Measurements from ENCODE around the gene FCMR. TPM values are rescaled to one million over a fixed set of nuclear protein-coding genes. Genes with fewer than 3 reads are reported as not detected.

Gene FCMR
- total RNA-seq, 1 donor from 2014 or later: not detected

- FAIRE-seq (no peak), DNase-seq (ENCODE audit: low read depth) (no peak)
- H3K27me3 ChIP-seq (ENCODE audit: control insufficient read depth, insufficient read depth, low read length): no peaks in the 10 kb centered on the region
- no peaks in the 10 kb centered on the region for H3K36me3 ChIP-seq (ENCODE audit: control insufficient read depth, insufficient read depth, low read length)
- no peak overlapping the region for H3K4me3 ChIP-seq (ENCODE audit: low read depth, low read length)
- no peak for TF ChIP-seq CTCF (IDR thresholded peaks at IDR 0.05; ENCODE audit: insufficient read depth, low read length, severe bottlenecking)
Measured at GRCh38 chr1:206932177-206932576, 10.4 kb upstream of the FCMR start.

GRCh38 chr1:206931709-206932108 is 10.0 kb upstream of the FCMR start:
- TF ChIP-seq CTCF (IDR thresholded peaks at IDR 0.05; ENCODE audit: insufficient read depth, low read length, severe bottlenecking): no peak
- no peak for FAIRE-seq
- Histone ChIP-seq H3K27me3 (ENCODE audit: control insufficient read depth, insufficient read depth, low read length) (no peaks in the 10 kb centered on the region), H3K36me3 (ENCODE audit: control insufficient read depth, insufficient read depth, low read length) (no peaks in the 10 kb centered on the region), H3K4me3 (ENCODE audit: low read depth, low read length) (no peak overlapping the region)
- DNase-seq (ENCODE audit: low read depth): no peak

- peak; percentile 34 for DNase-seq (ENCODE audit: low read depth)
- no peak for TF ChIP-seq CTCF (IDR thresholded peaks at IDR 0.05; ENCODE audit: insufficient read depth, low read length, severe bottlenecking)
- FAIRE-seq: no peak
- no peaks in the 10 kb centered on the region for H3K36me3 ChIP-seq (ENCODE audit: control insufficient read depth, insufficient read depth, low read length)
- H3K27me3 ChIP-seq (ENCODE audit: control insufficient read depth, insufficient read depth, low read length): no peaks in the 10 kb centered on the region
- H3K4me3 ChIP-seq (ENCODE audit: low read depth, low read length): no peak overlapping the region
Measured at GRCh38 chr1:206930210-206930798, 8.6 kb upstream of the FCMR start.

GRCh38 chr1:206929524-206929923 is 7.8 kb upstream of the FCMR start:
- H3K36me3 ChIP-seq (ENCODE audit: control insufficient read depth, insufficient read depth, low read length): no peaks in the 10 kb centered on the region
- FAIRE-seq: no peak
- H3K4me3 ChIP-seq (ENCODE audit: low read depth, low read length): no peak overlapping the region
- DNase-seq (ENCODE audit: low read depth): no peak
- no peaks in the 10 kb centered on the region for H3K27me3 ChIP-seq (ENCODE audit: control insufficient read depth, insufficient read depth, low read length)
- TF ChIP-seq CTCF (IDR thresholded peaks at IDR 0.05; ENCODE audit: insufficient read depth, low read length, severe bottlenecking): no peak

- no peaks in the 10 kb centered on the region for H3K36me3 ChIP-seq (ENCODE audit: control insufficient read depth, insufficient read depth, low read length)
- no peak for DNase-seq (ENCODE audit: low read depth)
- no peak for TF ChIP-seq CTCF (IDR thresholded peaks at IDR 0.05; ENCODE audit: insufficient read depth, low read length, severe bottlenecking)
- no peaks in the 10 kb centered on the region for H3K27me3 ChIP-seq (ENCODE audit: control insufficient read depth, insufficient read depth, low read length)
- no peak overlapping the region for H3K4me3 ChIP-seq (ENCODE audit: low read depth, low read length)
- no peak for FAIRE-seq
Measured at GRCh38 chr1:206926286-206926685, 4.5 kb upstream of the FCMR start.

- Histone ChIP-seq H3K27me3 (ENCODE audit: control insufficient read depth, insufficient read depth, low read length) (no peaks in the 10 kb centered on the region), H3K36me3 (ENCODE audit: control insufficient read depth, insufficient read depth, low read length) (no peaks in the 10 kb centered on the region), H3K4me3 (ENCODE audit: low read depth, low read length) (no peak overlapping the region)
- no peak for FAIRE-seq
- no peak for DNase-seq (ENCODE audit: low read depth)
- TF ChIP-seq CTCF (IDR thresholded peaks at IDR 0.05; ENCODE audit: insufficient read depth, low read length, severe bottlenecking): no peak
Measured at GRCh38 chr1:206925106-206925736, 3.5 kb upstream of the FCMR start.
